Measurements from ENCODE around the gene TOPORS. TPM values are rescaled to one million over a fixed set of nuclear protein-coding genes. Genes with fewer than 3 reads are reported as not detected.

Gene TOPORS
- total RNA-seq, 4 donors from 2014 or later, result 18.1 to 21.5 (median 18.3) TPM

DNA sequence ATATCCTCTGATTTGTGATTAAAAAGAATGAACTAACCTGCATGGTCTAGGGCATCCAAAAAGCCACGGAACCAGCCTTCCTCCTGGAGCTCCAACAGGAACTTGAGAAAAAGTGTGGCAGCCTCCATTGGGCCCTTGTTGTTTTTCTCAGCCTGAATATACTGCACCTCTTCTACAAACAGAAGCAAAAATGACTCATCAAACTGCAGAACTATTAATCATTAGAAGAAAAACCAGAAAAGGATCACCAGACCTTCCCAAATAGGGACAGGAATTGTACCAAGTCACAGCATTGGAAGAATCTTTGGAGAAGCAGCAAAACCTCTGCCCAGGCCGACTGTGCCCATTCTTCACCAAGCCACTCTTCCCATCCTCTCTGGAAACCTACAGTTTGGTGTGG lies 51.6 kb downstream of the TOPORS start:
- H3K4me3 ChIP-seq (ENCODE audit: low read depth, poor library complexity, severe bottlenecking), result no peak overlapping the region
- TF ChIP-seq, protein P1, sequence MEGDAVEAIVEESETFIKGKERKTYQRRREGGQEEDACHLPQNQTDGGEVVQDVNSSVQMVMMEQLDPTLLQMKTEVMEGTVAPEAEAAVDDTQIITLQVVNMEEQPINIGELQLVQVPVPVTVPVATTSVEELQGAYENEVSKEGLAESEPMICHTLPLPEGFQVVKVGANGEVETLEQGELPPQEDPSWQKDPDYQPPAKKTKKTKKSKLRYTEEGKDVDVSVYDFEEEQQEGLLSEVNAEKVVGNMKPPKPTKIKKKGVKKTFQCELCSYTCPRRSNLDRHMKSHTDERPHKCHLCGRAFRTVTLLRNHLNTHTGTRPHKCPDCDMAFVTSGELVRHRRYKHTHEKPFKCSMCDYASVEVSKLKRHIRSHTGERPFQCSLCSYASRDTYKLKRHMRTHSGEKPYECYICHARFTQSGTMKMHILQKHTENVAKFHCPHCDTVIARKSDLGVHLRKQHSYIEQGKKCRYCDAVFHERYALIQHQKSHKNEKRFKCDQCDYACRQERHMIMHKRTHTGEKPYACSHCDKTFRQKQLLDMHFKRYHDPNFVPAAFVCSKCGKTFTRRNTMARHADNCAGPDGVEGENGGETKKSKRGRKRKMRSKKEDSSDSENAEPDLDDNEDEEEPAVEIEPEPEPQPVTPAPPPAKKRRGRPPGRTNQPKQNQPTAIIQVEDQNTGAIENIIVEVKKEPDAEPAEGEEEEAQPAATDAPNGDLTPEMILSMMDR (IDR thresholded peaks at IDR 0.05), result no peak
- no peak for TF ChIP-seq POLR2A (IDR thresholded peaks at IDR 0.05)
- intact Hi-C loops (cut with DNase I; ENCODE audit: low total_unique reads), result no loop called here
- WGBS, 2 donors, result 86 to 97% methylated on average over 2 of the region's 2 CpGs
- DNase-seq (ENCODE audit: low spot score in 2 of 2), result no peak

DNA sequence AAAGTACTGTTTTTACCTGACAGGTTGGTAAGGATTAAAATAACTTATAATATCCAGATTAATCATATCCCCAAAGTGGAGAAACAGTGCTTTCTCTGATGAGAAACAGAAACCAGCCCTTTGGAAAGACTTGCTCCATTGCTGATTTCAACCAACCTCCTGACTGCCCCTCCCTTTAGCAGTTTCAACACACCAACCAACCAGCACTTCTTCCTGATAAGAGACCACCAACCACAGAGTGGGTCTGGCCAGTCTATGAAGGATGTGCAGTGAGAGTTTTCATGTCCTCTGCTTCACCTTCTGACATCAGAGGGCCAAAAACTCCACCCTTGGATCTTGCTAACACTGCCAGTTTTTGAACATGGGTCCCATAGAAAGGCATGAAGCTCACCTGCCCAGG lies 54.5 kb downstream of the TOPORS start:
- intact Hi-C loops (cut with DNase I; ENCODE audit: low total_unique reads), result no loop called here
- TF ChIP-seq, protein P1 (IDR thresholded peaks at IDR 0.05), result no peak
- no peak for TF ChIP-seq POLR2A (IDR thresholded peaks at IDR 0.05)
- no peak for DNase-seq (ENCODE audit: low spot score in 2 of 2)

DNA sequence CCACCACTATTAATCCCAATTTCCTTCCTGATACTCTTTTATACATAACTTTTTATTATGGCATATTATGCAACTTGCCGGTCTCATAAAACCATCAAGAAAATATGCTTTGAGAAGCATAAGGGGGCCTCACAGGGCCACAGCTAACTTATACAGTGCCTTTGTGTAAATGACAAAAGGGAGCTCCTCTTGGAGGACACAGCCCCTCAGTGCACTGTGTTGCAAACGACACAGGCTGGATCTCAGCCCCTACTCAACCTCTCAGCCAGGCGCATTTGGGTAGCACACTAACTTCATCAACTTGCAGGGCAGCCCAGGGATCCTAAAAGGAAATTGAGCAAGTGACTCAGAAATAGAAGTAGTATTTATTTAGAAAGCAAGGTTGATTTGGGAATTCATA lies 61.8 kb downstream of the TOPORS start:
- DNase-seq (ENCODE audit: low spot score in 2 of 2), result no peak
- TF ChIP-seq, protein P1 (IDR thresholded peaks at IDR 0.05), result no peak
- TF ChIP-seq POLR2A (IDR thresholded peaks at IDR 0.05), result no peak
- H3K4me3 ChIP-seq (ENCODE audit: low read depth, poor library complexity, severe bottlenecking), result no peak overlapping the region
- intact Hi-C loops (cut with DNase I; ENCODE audit: low total_unique reads), result no loop called here
- 83 to 85% methylated on average over 3 of the region's 3 CpGs for WGBS, 2 donors

More for the DNA sequence above, 54.5 kb downstream of the TOPORS start:
- no peak overlapping the region for H3K4me3 ChIP-seq (ENCODE audit: low read depth, poor library complexity, severe bottlenecking)

Other genes with a start within 250 kb of the TOPORS start
- 10 to 100 TPM in 3 of 4 donors, 1 to 10 TPM in 1; 9.7 to 23.7 (median 15.5) TPM for gene ACO1, start 167.9 kb downstream of the TOPORS start, total RNA-seq
- gene RIGI, start 26.4 kb downstream of the TOPORS start, total RNA-seq, result 10 to 100 TPM in 1 of 4 donors, 1 to 10 TPM in 3; 5.0 to 12.0 (median 7.1) TPM
- 1 to 10 TPM; 4.2 to 9.5 (median 7.0) TPM for gene SMIM27, start 259 bp downstream of the TOPORS start, total RNA-seq
- gene NDUFB6, start 20.6 kb upstream of the TOPORS start, total RNA-seq, result 10 to 100 TPM; 24.5 to 34.5 (median 26.4) TPM
- not detected for gene TAF1L, start 83.1 kb upstream of the TOPORS start, total RNA-seq
- not detected for gene TMEM215, start 231.0 kb upstream of the TOPORS start, total RNA-seq